Body of pancreas (tissue), 4 donors: ENCODE results near the gene MAP4K2. TPM values are rescaled to one million over a fixed set of nuclear protein-coding genes. Genes with fewer than 3 reads are reported as not detected.

Experiments used
- ATAC-seq: fragments of 150-250 bp; one replicate; pipeline ENCODE4 v1.9.1; 2016
- DNase-seq, 4 donors: peaks; one replicate each; pipeline ENCODE4 v3.0.0-alpha.2; 2019
- H3K27ac ChIP-seq, 4 donors: fragments of 200-600 bp; sonication (generic); 1 replicate in 3 of 4; 2 replicates in 1 of 4; pipeline versions ENCODE4 v1.5.1 to v1.6.1; 2016 to 2019; ENCODE audit warnings: mild to moderate bottlenecking in 1 of 4, mixed read lengths in 1 of 4, moderate library complexity in 1 of 4
- H3K27me3 ChIP-seq, 2 donors: fragments of 200-600 bp; sonication (generic); one replicate each; pipeline ENCODE4 v1.6.0; 2016; ENCODE audit warnings: mild to moderate bottlenecking in 1 of 2
- H3K36me3 ChIP-seq, 2 donors: fragments of 200-600 bp; sonication (generic); replicated peaks in 1 of 2; 2 replicates each; pipeline ENCODE4 v1.5.1; 2016; ENCODE audit warnings: low read depth in 2 of 2; ENCODE audit not compliant: insufficient read depth in 1 of 2
- H3K4me1 ChIP-seq: fragments of 200-600 bp; sonication (generic); one replicate; pipeline ENCODE4 v1.6.0; 2016
- H3K4me3 ChIP-seq, 2 donors: fragments of 200-600 bp; sonication (generic); 1 replicate in 1 of 2; 2 replicates in 1 of 2; pipeline ENCODE4 v1.5.1; 2016 to 2019
- H3K9me3 ChIP-seq, 3 donors: fragments of 200-600 bp; sonication (generic); 1 replicate in 2 of 3; 2 replicates in 1 of 3; pipeline ENCODE4 v1.5.1; 2016
- CTCF ChIP-seq, 7 experiments: fragments of 450-650 bp in 4 of 7; fragments of 200-600 bp in 3 of 7; sonication (generic) in 3 of 7; IDR thresholded peaks; one replicate each; pipeline ENCODE4 v1.5.1; 2016 to 2019; ENCODE audit warnings: antibody characterized with exemption in 7 of 7
- POLR2A ChIP-seq, 3 donors: fragments of 450-650 bp; IDR thresholded peaks; one replicate each; pipeline ENCODE4 v1.6.1; 2016; ENCODE audit warnings: antibody characterized with exemption in 3 of 3, mild to moderate bottlenecking in 2 of 3
- WGBS, 2 donors: methylation state at CpG; one replicate each; pipeline ENCODE4 v1.1.5; 2017; 5-methylcytosine and 5-hydroxymethylcytosine counted together
- intact Hi-C: fragments of 100-400 bp; cut with DNase I; formaldehyde crosslinking; loops from one replicate; pipeline ENCODE4 v1.15.1; 2023
- total RNA-seq, 2 donors: library from RNA; depleted of rRNA; stranded (reverse); fragments of >200 nt; gene quantifications; one replicate each; pipeline ENCODE4 v1.1.0, GENCODE V29; 2016

Gene MAP4K2
- total RNA-seq, 2 donors from 2014 or later: 10.4 to 18.1 TPM

GRCh38 chr11:64794526-64794925, 8.5 kb downstream of the MAP4K2 start:
- no peak overlapping the region for H3K4me3 ChIP-seq
- ATAC-seq (no peak), DNase-seq (no peak)
- H3K27me3 ChIP-seq: no peaks in the 10 kb centered on the region
- no peaks in the 10 kb centered on the region for H3K9me3 ChIP-seq
- TF ChIP-seq CTCF (IDR thresholded peaks at IDR 0.05) (no peak), POLR2A (IDR thresholded peaks at IDR 0.05) (no peak)
- no peaks in the 10 kb centered on the region for H3K36me3 ChIP-seq
- H3K4me1 ChIP-seq: no peaks in the 10 kb centered on the region
- 96% methylated on average over 10 of the region's 10 CpGs for WGBS, 2 donors
- intact Hi-C loops: no loop called here
- H3K27ac ChIP-seq: no peak overlapping the region

DNA sequence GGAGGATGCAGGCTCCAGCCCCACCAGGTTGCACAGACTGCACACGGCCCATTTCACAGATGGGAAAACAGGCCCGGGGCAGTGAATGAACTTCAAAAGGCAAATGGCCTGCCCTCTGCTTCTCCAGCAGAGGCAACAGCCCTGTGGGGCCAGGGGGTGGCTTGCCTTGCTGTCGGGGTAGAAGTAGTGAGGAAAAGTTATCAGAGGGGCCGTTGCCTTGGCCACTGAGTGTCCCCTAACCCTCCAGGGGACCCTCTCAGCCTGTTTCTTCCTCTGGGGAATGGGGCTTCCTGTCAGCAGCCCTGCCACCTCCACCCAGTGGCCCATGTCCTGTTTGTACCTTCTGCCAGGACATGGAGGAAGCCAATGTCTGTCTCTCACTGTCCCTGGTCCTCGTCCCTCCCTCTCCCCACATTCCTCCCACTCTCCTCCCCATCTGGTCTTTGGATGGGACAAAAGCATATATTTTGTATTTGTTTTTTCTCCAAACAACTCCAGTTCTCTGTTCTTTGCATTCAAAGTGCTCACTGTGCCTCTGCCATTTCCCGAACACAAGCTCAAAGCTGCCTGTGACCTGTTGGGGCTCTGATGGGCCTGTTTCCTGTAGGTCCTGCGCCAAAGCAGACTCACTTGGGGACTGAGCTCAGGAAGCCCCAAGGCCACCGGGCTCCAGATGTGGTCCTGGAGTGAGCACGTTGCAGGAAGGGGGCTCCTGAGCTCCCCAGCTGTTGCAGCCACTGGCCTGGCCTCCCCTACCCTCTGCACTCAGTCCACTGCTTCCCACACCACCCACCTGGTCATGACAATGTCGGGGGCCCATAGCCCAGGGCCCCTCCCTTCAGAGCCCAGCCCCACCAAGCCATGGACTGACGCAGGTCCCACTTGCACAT, 9.5 kb downstream of the MAP4K2 start:
- H3K27ac ChIP-seq: no peak overlapping the region
- no peaks in the 10 kb centered on the region for H3K4me1 ChIP-seq
- no peak for ATAC-seq
- DNase-seq: no peak
- no peaks in the 10 kb centered on the region for H3K27me3 ChIP-seq
- no peaks in the 10 kb centered on the region for H3K9me3 ChIP-seq
- intact Hi-C loops: no loop called here
- no peaks in the 10 kb centered on the region for H3K36me3 ChIP-seq
- 64 to 78% methylated on average over 11 of the region's 11 CpGs for WGBS, 2 donors
- TF ChIP-seq POLR2A (IDR thresholded peaks at IDR 0.05) (no peak), CTCF (IDR thresholded peaks at IDR 0.05) (no peak)
- no peak overlapping the region for H3K4me3 ChIP-seq

- DNase-seq: no peak
- Histone ChIP-seq H3K4me1 (peaks cover 5% of the 10 kb centered on the region), H3K9me3 (no peaks in the 10 kb centered on the region), H3K4me3 (no peak overlapping the region), H3K27me3 (no peaks in the 10 kb centered on the region), H3K27ac (no peak overlapping the region), H3K36me3 (no peaks in the 10 kb centered on the region)
- 89% methylated on average over 4 of the region's 4 CpGs; no CpG with 5 or more reads in 1 of the 2 donors for WGBS, 2 donors
- intact Hi-C loops: no loop called here
- TF ChIP-seq POLR2A (IDR thresholded peaks at IDR 0.05) (no peak), CTCF (IDR thresholded peaks at IDR 0.05) (no peak)
- ATAC-seq: no peak
Measured at GRCh38 chr11:64792482-64792881, 10.5 kb downstream of the MAP4K2 start.

DNA sequence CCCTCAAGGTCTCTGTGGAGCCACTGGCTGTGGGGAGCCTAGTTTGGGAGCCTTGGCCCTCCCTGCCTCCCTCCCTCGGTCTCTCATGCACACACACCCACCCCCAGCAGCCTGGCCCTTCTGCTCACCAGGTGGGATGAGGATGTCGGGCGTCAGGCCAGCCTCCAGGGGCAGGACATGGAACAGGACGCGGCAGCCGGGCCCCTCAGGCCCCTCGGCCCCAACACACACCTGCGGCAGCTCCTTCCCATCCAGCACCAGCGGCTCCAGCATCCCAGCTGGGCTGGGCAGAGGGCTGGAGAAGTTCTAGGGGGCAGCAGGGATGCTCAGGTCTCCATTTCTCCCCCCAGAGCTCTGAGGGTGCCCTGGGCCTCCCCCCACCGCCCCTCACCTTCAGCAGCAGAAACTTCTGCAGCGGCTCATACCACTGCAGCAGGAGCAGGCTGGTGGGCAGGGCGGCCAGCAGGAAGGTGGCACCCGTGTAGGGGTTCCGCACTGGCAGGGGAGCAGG, 11.2 kb downstream of the MAP4K2 start:
- TF ChIP-seq POLR2A (IDR thresholded peaks at IDR 0.05) (no peak), CTCF (IDR thresholded peaks at IDR 0.05) (no peak)
- ATAC-seq (no peak), DNase-seq (no peak)
- Histone ChIP-seq H3K27me3 (no peaks in the 10 kb centered on the region), H3K4me1 (peaks cover 5% of the 10 kb centered on the region), H3K4me3 (no peak overlapping the region), H3K36me3 (no peaks in the 10 kb centered on the region), H3K9me3 (no peaks in the 10 kb centered on the region), H3K27ac (no peak overlapping the region)
- intact Hi-C loops: no loop called here
- 92% methylated on average over 4 to 11 of the region's 14 CpGs for WGBS, 2 donors
